ENCODE results near the gene CMTM6. TPM values are rescaled to one million over a fixed set of nuclear protein-coding genes. Genes with fewer than 3 reads are reported as not detected.
A peak's percentile ranks its signal among the peaks of the same experiment; 100 is the strongest.

The CMTM6 gene
- polyA plus RNA-seq, 1 donor (not counting 4 experiments of a cell fraction or from before 2014, with no cell fraction given): 85.4 TPM

DNA sequence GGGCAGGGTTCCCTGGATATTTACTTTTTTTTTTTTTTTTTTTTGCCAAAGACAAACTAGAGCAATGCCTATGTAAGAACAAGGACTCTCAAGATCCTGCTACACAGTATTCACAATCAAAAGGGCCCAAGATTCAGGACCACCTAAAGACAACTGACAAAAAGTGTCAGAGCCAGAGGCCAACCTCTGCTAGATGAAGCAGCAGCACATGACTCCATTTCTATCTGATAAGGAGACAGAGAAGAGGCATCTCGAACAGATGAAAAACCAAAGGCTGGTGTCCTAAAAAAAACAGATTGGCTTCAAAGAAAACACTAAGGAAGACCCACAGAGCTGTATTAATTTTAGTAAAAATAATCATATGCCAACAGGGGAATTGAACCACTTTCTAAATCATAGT is 20.0 kb downstream of the CMTM6 start:
- Histone ChIP-seq H4K20me1 (ENCODE audit: control insufficient read depth, extremely low read depth, insufficient read depth, low read length) (no peaks in the 10 kb centered on the region), H3K4me3 (ENCODE audit: control insufficient read depth in 2 of 3, extremely low read depth in 1 of 3, insufficient read depth in 2 of 3, low read depth in 1 of 3, low read length in 3 of 3) (no peak overlapping the region), H3K36me3 (ENCODE audit: control insufficient read depth in 2 of 2, extremely low read depth in 1 of 2, insufficient read depth in 2 of 2, low read length in 2 of 2) (peaks cover 5 to 21% of the 10 kb centered on the region in 2 experiments), H3K27ac (ENCODE audit: control insufficient read depth, insufficient read depth, low read length) (no peak overlapping the region), H3K9ac (ENCODE audit: control insufficient read depth, extremely low read depth, insufficient read depth, low read length) (no peak overlapping the region), H3K9me3 (ENCODE audit: control insufficient read depth, low read depth, low read length) (no peaks in the 10 kb centered on the region), H3K27me3 (ENCODE audit: control insufficient read depth, extremely low read depth, insufficient read depth, low read length) (no peaks in the 10 kb centered on the region), H3K4me2 (ENCODE audit: control insufficient read depth, extremely low read depth, insufficient read depth, low read depth, low read length) (no peak overlapping the region), H3K9me1 (ENCODE audit: control insufficient read depth, extremely low read depth, insufficient read depth, low read length) (no peaks in the 10 kb centered on the region), H3K4me1 (ENCODE audit: control insufficient read depth, extremely low read depth, insufficient read depth, low read length) (no peaks in the 10 kb centered on the region), H3K79me2 (ENCODE audit: control insufficient read depth, insufficient read depth, low read length) (no peaks in the 10 kb centered on the region), H2AFZ (ENCODE audit: control insufficient read depth, low read length) (no peak overlapping the region)
- dilution Hi-C loops (cut with MboI; ENCODE audit: extremely low pct_ligation_motif_present, low sequenced_read_pairs): no loop called here
- DNase-seq (ENCODE audit: low read depth, low spot score) (no peak), FAIRE-seq (no peak)
- TF ChIP-seq, protein P1, sequence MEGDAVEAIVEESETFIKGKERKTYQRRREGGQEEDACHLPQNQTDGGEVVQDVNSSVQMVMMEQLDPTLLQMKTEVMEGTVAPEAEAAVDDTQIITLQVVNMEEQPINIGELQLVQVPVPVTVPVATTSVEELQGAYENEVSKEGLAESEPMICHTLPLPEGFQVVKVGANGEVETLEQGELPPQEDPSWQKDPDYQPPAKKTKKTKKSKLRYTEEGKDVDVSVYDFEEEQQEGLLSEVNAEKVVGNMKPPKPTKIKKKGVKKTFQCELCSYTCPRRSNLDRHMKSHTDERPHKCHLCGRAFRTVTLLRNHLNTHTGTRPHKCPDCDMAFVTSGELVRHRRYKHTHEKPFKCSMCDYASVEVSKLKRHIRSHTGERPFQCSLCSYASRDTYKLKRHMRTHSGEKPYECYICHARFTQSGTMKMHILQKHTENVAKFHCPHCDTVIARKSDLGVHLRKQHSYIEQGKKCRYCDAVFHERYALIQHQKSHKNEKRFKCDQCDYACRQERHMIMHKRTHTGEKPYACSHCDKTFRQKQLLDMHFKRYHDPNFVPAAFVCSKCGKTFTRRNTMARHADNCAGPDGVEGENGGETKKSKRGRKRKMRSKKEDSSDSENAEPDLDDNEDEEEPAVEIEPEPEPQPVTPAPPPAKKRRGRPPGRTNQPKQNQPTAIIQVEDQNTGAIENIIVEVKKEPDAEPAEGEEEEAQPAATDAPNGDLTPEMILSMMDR (optimal IDR thresholded peaks at IDR 0.05 in 1 of 3, IDR thresholded peaks at IDR 0.05 in 1 of 3, conservative IDR thresholded peaks at IDR 0.05 in 1 of 3; ENCODE audit: extremely low read depth in 1 of 3, insufficient read depth in 2 of 3, low read length in 3 of 3): no peak
- no peak for TF ChIP-seq EZH2 (IDR thresholded peaks at IDR 0.05; ENCODE audit: low read length)

DNA sequence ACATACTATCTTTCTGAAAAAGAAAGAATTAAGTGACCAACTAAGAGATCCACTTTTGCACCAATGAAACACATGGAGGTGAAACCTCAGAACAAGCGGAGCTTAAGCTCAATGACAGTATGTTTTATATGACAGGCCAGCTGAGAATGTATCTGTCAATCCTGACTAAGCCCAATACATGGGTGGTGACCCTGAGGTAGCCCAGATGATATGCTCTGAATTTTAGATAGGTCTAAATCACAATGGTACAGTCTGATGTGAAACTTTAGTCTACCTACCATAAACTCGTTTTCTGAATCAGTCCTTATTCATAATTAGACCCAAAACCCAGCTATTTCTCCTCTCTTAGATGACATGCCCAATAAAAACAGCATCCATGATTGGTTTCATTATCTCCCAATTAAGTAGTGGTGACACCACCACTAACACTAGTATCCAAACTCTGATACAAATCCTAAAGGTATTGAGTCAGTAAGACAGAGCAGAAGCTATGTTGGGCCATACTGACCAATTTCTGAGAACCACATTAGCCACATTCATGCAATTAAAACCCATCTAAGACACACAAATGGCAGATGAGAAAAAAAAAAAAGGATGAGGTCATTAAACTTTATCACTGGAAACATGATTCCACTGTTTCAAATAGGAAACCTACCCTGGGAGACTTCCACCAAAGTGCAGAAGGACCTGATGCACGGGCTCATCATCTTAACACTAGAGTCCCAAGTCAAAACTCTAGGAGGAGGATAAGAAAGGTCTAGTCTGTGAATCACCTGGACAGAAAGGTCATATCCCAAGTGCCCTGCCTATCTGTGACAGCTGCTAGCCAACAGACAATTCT is 20.6 kb downstream of the CMTM6 start:
- Histone ChIP-seq H4K20me1 (ENCODE audit: control insufficient read depth, extremely low read depth, insufficient read depth, low read length) (no peaks in the 10 kb centered on the region), H3K4me3 (ENCODE audit: control insufficient read depth in 2 of 3, extremely low read depth in 1 of 3, insufficient read depth in 2 of 3, low read depth in 1 of 3, low read length in 3 of 3) (no peak overlapping the region), H3K36me3 (ENCODE audit: control insufficient read depth in 2 of 2, extremely low read depth in 1 of 2, insufficient read depth in 2 of 2, low read length in 2 of 2) (peaks cover 5 to 21% of the 10 kb centered on the region in 2 experiments), H2AFZ (ENCODE audit: control insufficient read depth, low read length) (no peak overlapping the region), H3K27me3 (ENCODE audit: control insufficient read depth, extremely low read depth, insufficient read depth, low read length) (no peaks in the 10 kb centered on the region), H3K9me3 (ENCODE audit: control insufficient read depth, low read depth, low read length) (no peaks in the 10 kb centered on the region), H3K4me1 (ENCODE audit: control insufficient read depth, extremely low read depth, insufficient read depth, low read length) (no peaks in the 10 kb centered on the region), H3K9ac (ENCODE audit: control insufficient read depth, extremely low read depth, insufficient read depth, low read length) (no peak overlapping the region), H3K9me1 (ENCODE audit: control insufficient read depth, extremely low read depth, insufficient read depth, low read length) (no peaks in the 10 kb centered on the region), H3K4me2 (ENCODE audit: control insufficient read depth, extremely low read depth, insufficient read depth, low read depth, low read length) (no peak overlapping the region), H3K27ac (ENCODE audit: control insufficient read depth, insufficient read depth, low read length) (no peak overlapping the region), H3K79me2 (ENCODE audit: control insufficient read depth, insufficient read depth, low read length) (no peaks in the 10 kb centered on the region)
- TF ChIP-seq EZH2 (IDR thresholded peaks at IDR 0.05; ENCODE audit: low read length): no peak
- TF ChIP-seq, protein P1 (optimal IDR thresholded peaks at IDR 0.05 in 1 of 3, IDR thresholded peaks at IDR 0.05 in 1 of 3, conservative IDR thresholded peaks at IDR 0.05 in 1 of 3; ENCODE audit: extremely low read depth in 1 of 3, insufficient read depth in 2 of 3, low read length in 3 of 3): no peak
- FAIRE-seq: peak; percentile 48
- dilution Hi-C loops (cut with MboI; ENCODE audit: extremely low pct_ligation_motif_present, low sequenced_read_pairs): no loop called here
- no peak for DNase-seq (ENCODE audit: low read depth, low spot score)
